Esophagus muscularis mucosa (tissue), 4 donors: ENCODE measurements around the gene LAMA1.

Experiments used
- CTCF ChIP-seq, 3 experiments: fragments of 200-600 bp in 2 of 3; fragments of 450-650 bp in 1 of 3; sonication (generic) in 2 of 3; IDR thresholded peaks; one replicate each; pipeline ENCODE4 v1.5.1; 2017 to 2019; ENCODE audit warnings: antibody characterized with exemption in 3 of 3, mild to moderate bottlenecking in 2 of 3, moderate library complexity in 1 of 3
- EP300 ChIP-seq: sonication (generic); formaldehyde crosslinking; IDR thresholded peaks from one replicate; pipeline ENCODE4 v1.6.1; 2017; ENCODE audit warnings: antibody characterized with exemption
- POLR2A ChIP-seq: fragments of 450-650 bp; IDR thresholded peaks from one replicate; pipeline ENCODE4 v1.6.1; 2017; ENCODE audit warnings: antibody characterized with exemption, moderate library complexity, mild to moderate bottlenecking, low read depth
- POLR2AphosphoS5 ChIP-seq, 2 donors: sonication (generic); formaldehyde crosslinking; IDR thresholded peaks; one replicate each; pipeline ENCODE4 v1.6.1; 2017; ENCODE audit warnings: antibody characterized with exemption in 2 of 2

GRCh38 chr18:6948281-6949055, 169.1 kb downstream of the LAMA1 start:
- TF ChIP-seq EP300 (no peak), CTCF (IDR thresholded peaks at IDR 0.05) (no peak), POLR2A (no peak), POLR2AphosphoS5 (IDR thresholded peaks at IDR 0.05) (no peak)
